Stimulated activated CD4-positive, alpha-beta T cell treated with anti-CD3 and anti-CD28 coated beads, Interleukin-2, amount 100 ng/mL, for 4 hours (primary cell): ENCODE measurements around the gene RSPH10B2.
"Not testable (repeated sequence)": the region's sequence is repeated elsewhere in the genome, so short reads cannot be mapped to it uniquely, and the experiment has no call there.

Experiments used
- DNase-seq: peaks from one replicate; pipeline ENCODE4 v3.0.0-alpha.2; 2020; ENCODE audit warnings: low read depth

The RSPH10B2 gene

GRCh38 chr7:6753964-6754363 lies at the start of gene RSPH10B2:
Gene RSPH10B2 (plus strand): TSS chr7:6754103. CDS start chr7:6757678, 3,575 bp downstream.
- DNase-seq, result not testable (repeated sequence)

- DNase-seq, result no peak
Observed at GRCh38 chr7:6705959-6706665, 47.8 kb upstream of the RSPH10B2 start.

DNA sequence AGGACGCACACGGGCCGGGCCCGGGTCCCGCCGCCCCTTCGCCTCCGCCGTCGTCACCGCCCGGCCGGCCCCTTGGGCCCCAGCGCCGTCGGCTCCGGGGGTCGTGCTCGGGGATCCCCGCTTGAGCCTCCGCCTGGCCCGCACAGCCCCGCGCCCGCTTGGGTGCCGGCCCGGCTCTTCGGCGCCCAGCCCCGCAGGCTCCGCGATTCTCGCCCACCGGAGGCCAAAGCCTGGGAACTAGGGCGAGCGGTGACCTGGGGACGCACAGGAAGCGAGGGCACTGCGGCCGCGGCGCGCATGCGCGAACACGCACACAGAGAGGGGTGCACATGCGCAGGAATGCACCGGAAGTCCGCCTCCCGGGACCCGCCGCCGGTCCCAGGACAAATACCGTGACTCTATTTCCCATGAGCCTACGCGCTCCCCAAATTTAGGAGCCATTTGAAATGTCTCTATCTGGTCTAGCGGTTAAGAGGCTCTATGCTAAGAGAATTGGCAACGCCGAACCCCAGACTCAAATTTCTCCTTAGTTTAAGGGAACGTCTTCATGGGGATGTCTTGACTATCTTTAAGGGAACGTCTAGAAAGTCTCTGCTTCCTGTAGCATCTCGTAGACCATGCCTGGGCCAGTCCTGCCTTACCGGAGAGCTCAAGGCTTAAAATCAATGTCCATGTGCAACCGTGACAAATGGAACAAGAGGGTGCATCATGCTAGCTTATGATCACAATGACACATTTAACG lies 47.1 kb upstream of the RSPH10B2 start, which contains the start of gene ZNF12:
Gene ZNF12 (minus strand): TSS at position 282 of the 742 bp plus-strand sequence. CDS start 1,774 bp downstream, outside the sequence.
- peak; percentile 92 for DNase-seq

GRCh38 chr7:6708304-6708703 lies 45.6 kb upstream of the RSPH10B2 start:
- no peak for DNase-seq

GRCh38 chr7:6709808-6710207 lies 44.1 kb upstream of the RSPH10B2 start:
- DNase-seq, result no peak

GRCh38 chr7:6714360-6714759 lies 39.5 kb upstream of the RSPH10B2 start:
- no peak for DNase-seq

GRCh38 chr7:6715898-6716297 lies 38.0 kb upstream of the RSPH10B2 start:
- not testable (repeated sequence) for DNase-seq

GRCh38 chr7:6718124-6718523 lies 35.8 kb upstream of the RSPH10B2 start:
- DNase-seq, result no peak

DNA sequence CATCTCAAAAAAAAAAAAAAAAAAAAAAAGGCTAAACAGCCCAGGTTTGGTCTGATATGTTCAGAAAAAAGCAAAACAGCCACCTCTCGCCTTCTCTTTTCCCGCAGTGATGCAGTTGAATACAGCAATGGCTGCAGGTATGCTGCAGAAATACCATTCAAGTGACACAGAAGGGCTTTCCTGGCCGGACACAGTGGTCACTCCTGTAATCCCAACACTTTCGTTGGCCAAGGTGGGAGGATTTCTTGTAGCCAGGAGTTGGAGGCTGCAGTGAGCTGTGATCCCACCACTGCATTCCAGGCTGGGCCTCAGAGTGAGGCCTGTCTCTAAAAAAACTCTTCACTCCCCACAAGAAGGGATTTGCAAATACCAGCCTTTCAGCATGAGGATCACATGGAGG lies 29.6 kb upstream of the RSPH10B2 start:
- DNase-seq, result not testable (repeated sequence)

GRCh38 chr7:6725003-6725402 lies 28.9 kb upstream of the RSPH10B2 start:
- no peak for DNase-seq

DNA sequence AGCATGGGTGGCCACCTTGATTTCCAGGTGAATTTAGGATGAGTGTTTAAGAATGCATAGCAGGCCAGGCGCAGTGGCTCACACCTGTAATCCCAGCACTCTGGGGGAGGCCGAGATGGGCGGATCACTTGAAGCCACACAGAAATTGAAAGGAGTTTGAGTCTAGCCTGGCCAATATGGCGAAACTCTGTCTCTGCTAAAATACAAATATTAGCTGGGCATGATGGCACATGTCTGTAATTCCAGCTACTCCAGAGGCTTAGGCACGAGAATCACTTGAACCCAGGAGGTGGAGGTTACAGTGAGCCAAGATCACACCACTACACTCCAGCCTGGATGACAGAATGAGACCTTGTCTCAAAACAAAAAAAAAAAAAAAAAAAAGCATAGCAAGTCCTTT lies 27.6 kb upstream of the RSPH10B2 start:
- DNase-seq, result not testable (repeated sequence)

DNA sequence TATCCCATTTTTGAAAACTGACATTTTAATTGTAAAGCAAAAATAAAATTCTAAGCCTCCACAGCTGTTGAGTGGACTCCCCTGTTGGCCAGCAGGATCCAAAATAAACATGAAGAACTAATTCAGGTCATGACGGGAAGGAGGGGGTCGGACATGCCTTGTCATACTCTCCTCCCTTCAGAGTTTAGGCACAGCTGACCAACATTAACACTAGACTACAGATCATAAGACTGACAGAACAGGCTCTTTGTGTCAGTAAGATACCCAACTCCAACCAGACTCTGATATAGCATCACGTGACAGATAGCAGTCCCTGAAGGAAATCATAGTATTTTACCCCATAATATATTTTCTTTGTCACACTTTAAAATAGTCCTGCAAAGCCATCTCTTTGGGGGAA lies 26.2 kb upstream of the RSPH10B2 start:
- no peak for DNase-seq

DNA sequence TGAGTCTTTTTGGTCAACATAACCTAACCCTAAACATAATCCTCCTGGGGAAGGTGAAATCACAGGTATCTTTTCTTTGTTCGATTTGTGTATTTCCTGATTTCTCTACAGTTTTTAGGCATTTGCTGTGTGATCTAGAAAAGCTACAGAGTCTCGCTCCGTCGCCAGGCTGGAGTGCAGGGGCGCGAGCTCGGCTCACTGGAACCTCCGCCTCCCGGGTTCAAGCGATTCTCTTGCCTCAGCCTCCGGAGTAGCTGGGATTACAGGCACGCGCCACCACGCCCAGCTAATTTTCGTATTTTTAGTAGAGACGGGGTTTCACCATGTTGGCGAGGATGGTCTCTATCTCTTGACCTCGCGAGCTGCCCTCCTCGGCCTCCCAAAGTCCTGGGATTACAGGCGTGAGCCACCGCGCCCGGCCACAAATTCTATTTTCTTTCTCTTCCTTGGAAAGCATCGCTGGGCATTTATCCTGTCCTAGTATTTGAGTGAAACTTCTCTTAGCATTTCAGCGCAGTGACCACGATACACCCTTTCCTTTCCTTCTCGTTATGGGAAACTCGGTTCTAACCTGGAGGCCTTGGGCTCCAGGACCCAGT lies 24.9 kb upstream of the RSPH10B2 start:
- not testable (repeated sequence) for DNase-seq

DNA sequence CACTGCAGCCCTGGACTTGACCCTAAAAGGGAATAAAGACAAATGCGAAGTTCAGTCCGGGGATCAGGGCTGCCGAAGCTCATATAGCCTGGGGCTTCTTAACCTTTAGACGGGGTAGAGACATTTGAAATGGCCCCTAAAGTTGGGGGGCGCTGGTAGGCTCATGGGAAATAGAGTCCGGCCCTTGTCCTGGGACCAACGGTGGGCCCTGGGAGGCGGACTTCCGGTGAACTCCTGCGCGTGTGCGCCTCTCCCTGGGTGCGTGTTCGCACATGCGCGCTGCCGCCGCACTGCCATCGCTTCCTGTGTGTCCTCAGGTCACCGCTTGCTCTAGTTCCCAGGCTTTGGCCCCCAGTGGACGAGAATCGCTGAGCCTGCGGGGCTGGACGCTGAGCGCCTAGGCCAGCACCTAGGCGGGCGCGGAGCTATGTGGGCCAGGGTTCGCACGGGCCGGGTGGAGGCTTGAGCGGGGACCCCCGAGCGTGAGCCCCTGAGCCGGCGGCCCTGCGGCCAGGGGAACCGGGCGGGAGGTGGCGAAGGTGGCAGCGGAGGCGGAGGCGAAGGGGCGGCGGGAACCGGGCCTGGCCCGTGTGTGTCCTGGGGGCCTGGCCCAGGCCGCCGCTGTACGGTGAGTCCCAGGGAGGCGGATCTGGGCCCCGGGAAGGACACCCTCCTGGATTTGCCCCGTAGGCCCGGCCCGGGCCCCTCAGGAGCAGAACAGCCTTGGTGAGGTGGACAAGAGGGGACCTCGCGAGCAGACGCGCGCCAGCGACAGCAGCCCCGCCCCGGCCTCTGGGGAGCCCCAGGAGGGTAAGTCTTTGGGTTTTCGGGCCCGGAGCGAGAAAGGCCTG lies 24.2 kb upstream of the RSPH10B2 start:
- peak; percentile 65 for DNase-seq

DNA sequence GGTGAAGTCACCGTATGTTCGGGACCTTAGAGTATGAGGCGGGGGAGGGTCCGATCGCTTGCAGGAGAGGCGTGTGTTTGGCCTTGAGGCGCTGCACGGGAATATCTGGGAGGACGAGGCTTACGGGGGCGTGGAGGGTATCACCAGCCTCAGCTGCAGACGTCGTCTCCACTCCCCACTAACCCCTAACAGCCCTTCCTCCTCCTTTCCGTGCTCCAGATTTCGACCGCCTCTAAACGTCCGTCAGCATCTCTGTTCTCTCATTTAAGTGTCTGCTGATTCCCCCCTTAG lies 23.6 kb upstream of the RSPH10B2 start:
- DNase-seq, result no peak

- DNase-seq, result not testable (repeated sequence)
Observed at GRCh38 chr7:6738415-6738814, 15.5 kb upstream of the RSPH10B2 start.

DNA sequence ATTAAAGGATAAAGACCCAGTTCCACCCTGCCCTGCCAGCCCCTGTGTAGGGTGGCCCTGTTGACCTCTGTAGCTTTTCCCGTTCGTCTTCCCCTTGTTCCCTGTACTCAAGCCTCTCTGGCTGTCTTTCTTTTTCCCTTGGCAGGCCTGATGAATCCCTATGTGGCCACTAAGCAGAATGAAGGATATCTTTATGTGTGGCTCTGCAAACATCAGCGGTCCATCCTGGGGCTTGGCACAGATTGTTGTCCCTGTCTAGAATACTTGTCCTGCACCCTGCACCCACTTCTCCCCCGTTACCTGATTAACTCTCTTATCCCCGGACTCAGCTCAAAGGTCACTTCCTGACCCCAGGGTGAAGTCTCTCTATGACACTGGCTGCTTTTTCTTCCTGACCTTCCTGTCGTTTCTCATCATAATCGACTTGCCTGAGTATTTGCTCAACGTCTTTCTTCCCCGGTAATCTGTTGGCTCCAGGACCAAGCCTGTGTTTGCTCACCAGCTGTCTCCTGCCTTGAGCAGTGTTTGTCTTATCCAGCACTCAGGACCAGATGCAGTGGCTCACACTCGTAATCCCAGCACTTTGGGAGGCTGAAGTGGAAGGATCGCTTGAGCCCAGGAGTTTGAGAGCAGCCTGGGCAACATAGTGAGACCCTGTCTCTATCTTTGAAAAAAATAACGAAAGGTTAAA lies 9.3 kb upstream of the RSPH10B2 start:
- DNase-seq, result not testable (repeated sequence)

DNA sequence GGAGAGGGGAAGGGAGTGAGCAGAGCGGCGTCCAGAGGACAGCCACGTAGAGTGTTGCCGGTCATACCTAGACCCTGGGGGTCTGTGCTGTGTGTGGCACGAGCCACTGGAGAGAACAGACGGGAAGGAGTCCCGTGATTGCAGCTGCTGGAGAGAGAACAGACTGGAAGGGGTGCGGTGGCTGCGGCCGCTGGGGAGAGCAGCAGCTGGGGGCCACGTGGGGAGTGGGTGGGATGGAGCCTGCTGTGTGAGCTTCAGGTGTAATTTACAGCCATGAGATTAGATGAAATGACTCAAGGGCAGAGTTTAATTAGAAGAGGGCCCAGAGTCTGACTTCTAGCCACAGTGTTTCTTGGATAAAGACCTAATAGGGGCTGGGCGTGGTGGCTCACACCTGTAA lies 4.6 kb upstream of the RSPH10B2 start:
- DNase-seq, result not testable (repeated sequence)

- not testable (repeated sequence) for DNase-seq
Observed at GRCh38 chr7:6750173-6750572, 3.7 kb upstream of the RSPH10B2 start.

- not testable (repeated sequence) for DNase-seq
Observed at GRCh38 chr7:6761186-6761585, 7.3 kb downstream of the RSPH10B2 start.

GRCh38 chr7:6781581-6781980 lies 27.7 kb downstream of the RSPH10B2 start:
- not testable (repeated sequence) for DNase-seq
